Mucosa of rectum (tissue), 2 donors: ENCODE data around the gene REST.
"Not testable (repeated sequence)": the region's sequence is repeated elsewhere in the genome, so short reads cannot be mapped to it uniquely, and the experiment has no call there.

Experiments
- H3K27ac ChIP-seq, 2 donors: one replicate each; pipeline ENCODE4 v1.7.0; 2013; ENCODE audit warnings: inconsistent platforms in 2 of 2, low read depth in 2 of 2, low read length in 2 of 2
- H3K27me3 ChIP-seq, 2 donors: one replicate each; pipeline ENCODE4 v1.7.0; 2013; ENCODE audit warnings: low read length in 2 of 2; ENCODE audit not compliant: control insufficient read depth in 2 of 2, insufficient read depth in 2 of 2
- H3K36me3 ChIP-seq, 2 donors: one replicate each; pipeline ENCODE4 v1.7.0; 2013; ENCODE audit warnings: low read length in 2 of 2; ENCODE audit not compliant: control insufficient read depth in 2 of 2, insufficient read depth in 2 of 2
- H3K4me1 ChIP-seq, 2 donors: one replicate each; pipeline ENCODE4 v1.7.0; 2013; ENCODE audit warnings: low read length in 2 of 2, mild to moderate bottlenecking in 1 of 2; ENCODE audit not compliant: control insufficient read depth in 2 of 2, insufficient read depth in 2 of 2
- H3K4me3 ChIP-seq, 2 donors: one replicate each; pipeline ENCODE4 v1.7.0; 2013; ENCODE audit warnings: low read length in 2 of 2
- H3K9ac ChIP-seq, 2 donors: one replicate each; pipeline ENCODE4 v1.7.0; 2013; ENCODE audit warnings: low read length in 2 of 2, low read depth in 1 of 2, mild to moderate bottlenecking in 1 of 2
- H3K9me3 ChIP-seq, 2 donors: one replicate each; pipeline ENCODE4 v1.7.0; 2013; ENCODE audit warnings: low read length in 2 of 2; ENCODE audit not compliant: control insufficient read depth in 2 of 2
- donor health status: healthy.
- donor health status: Normal muscosa, but diverticular disease.

Gene REST

DNA sequence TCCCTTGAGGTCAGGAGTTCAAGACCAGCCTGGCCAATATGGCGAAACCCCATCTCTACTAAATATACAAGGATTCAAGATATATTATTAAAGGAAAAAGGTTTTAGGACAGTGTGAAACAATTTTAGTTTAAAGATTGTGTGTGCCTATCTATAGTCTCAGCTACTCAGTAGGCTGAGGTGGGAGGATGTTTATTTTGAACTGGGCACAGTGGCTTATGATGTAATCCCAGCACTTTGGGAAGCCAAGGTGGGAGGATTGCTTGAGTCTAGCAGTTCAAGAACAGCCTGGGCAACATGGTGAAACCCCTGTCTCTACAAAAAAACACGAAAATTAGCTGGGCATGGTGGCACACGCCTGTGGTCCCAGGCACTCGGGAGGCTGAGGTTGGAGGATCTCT is 31.4 kb upstream of the REST start:
- no peak overlapping the region for H3K27ac ChIP-seq
- no peaks in the 10 kb centered on the region for H3K36me3 ChIP-seq
- no peaks in the 10 kb centered on the region for H3K9me3 ChIP-seq
- no peak overlapping the region for H3K9ac ChIP-seq
- no peak overlapping the region for H3K4me3 ChIP-seq
- no peaks in the 10 kb centered on the region for H3K27me3 ChIP-seq
- no peaks in the 10 kb centered on the region for H3K4me1 ChIP-seq

DNA sequence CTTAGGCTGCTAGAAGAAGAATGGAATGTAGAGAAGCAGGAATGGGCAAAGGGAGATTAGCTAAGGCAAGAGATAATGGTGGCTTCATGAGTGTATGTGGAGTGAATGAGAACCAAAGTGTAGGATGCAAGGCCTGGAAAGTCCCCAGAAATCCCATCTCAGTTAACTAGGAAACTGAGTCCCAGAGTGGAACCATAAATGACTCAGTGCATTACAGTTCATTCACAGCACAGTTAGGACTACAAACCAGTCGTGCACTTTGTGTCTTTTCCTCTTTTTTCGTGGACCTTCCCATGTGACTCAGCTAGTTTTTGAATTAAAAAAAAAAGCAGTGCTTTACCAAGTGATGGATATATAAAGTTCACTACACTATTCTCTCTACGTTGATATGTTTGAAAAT is 27.7 kb upstream of the REST start:
- H3K9me3 ChIP-seq, result no peaks in the 10 kb centered on the region

DNA sequence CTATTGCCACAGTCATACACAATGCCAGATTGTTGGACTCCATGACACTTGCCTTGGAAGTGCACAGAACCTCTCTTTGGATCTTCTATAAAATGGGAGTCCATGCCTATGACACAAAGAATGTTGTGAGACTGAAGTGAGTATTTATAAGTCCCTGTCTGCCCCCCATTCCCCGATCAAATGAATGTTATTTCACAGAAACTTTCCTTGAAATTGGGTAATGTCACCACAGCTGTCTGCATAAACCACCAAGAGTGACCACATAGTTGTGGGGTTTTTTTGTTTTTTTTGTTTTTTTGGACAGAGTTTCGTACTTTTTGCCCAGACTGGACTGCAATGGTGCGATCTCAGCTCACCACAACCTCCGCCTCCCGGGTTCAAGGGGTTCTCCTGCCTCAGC is 27.1 kb upstream of the REST start:
- Histone ChIP-seq H3K27ac (no peak overlapping the region), H3K36me3 (no peaks in the 10 kb centered on the region), H3K27me3 (no peaks in the 10 kb centered on the region), H3K9ac (no peak overlapping the region), H3K9me3 (no peaks in the 10 kb centered on the region), H3K4me3 (no peak overlapping the region), H3K4me1 (no peaks in the 10 kb centered on the region)

More for the DNA sequence above, 27.7 kb upstream of the REST start:
- no peak overlapping the region for H3K4me3 ChIP-seq
- no peaks in the 10 kb centered on the region for H3K27me3 ChIP-seq
- no peak overlapping the region for H3K9ac ChIP-seq
- H3K36me3 ChIP-seq, result no peaks in the 10 kb centered on the region
- no peaks in the 10 kb centered on the region for H3K4me1 ChIP-seq
- no peak overlapping the region for H3K27ac ChIP-seq

DNA sequence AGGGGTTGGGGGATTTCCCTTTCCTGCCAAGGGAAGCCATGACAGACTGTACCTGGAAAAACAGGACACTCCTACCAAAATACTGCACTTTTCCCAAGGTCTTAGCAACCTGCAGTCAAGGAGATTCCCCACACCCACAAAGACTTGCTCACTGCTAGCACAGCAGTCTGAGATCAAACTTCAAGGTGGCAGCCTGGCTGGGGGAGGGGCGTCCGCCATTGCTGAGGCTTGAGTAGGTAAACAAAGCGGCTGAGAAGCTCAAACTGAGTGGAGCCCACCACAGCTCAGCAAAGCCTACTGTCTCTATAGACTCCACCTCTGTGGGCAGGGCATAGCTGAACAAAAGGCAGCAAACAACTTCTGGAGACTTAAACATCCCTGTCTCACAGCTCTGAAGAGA is 23.2 kb upstream of the REST start:
- not testable (repeated sequence) for H3K36me3 ChIP-seq, H3K9me3 ChIP-seq, H3K9ac ChIP-seq, H3K27ac ChIP-seq, H3K4me3 ChIP-seq, H3K4me1 ChIP-seq, H3K27me3 ChIP-seq

DNA sequence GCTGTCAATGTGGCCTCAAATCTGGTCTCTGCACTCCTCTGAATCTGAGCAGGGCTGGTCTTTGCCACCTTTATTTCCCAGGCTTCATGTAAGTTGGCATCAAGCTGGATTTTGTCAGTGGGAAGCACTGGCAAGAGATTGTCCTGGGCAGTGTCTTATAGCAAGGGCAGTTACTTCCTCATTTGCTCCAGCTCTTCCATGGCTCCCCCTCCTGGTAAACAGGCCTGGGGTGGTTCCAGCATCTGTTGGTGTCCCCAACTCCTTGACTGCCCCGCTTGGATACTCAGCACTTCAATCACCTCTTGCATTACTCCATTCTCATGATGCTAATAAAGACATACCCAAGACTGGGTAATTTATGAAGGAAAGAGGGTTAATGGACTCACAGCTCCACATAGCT is 15.0 kb upstream of the REST start:
- Histone ChIP-seq H3K4me3 (no peak overlapping the region), H3K9ac (no peak overlapping the region), H3K36me3 (no peaks in the 10 kb centered on the region), H3K9me3 (no peaks in the 10 kb centered on the region), H3K27me3 (no peaks in the 10 kb centered on the region), H3K27ac (no peak overlapping the region), H3K4me1 (no peaks in the 10 kb centered on the region)

DNA sequence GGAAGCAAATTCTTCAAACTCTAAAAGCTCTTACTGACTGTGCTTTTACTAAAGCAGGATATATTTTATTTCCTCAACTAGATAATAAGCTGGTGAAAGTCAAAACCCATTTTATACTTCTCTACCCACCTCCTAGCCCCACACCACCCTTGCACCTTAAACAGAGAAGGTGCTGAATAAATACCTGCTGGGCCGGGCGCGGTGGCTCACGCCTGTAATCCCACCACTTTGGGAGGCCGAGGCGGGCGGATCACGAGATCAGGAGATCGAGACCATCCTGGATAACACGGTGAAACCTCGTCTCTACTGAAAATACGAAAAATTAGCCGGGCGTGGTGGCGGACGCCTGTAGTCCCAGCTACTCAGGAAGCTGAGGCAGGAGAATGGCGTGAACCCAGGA is 9.9 kb upstream of the REST start:
- H3K36me3 ChIP-seq, H3K9me3 ChIP-seq, H3K27ac ChIP-seq, H3K4me3 ChIP-seq, H3K9ac ChIP-seq, H3K27me3 ChIP-seq, H3K4me1 ChIP-seq: not testable (repeated sequence)

DNA sequence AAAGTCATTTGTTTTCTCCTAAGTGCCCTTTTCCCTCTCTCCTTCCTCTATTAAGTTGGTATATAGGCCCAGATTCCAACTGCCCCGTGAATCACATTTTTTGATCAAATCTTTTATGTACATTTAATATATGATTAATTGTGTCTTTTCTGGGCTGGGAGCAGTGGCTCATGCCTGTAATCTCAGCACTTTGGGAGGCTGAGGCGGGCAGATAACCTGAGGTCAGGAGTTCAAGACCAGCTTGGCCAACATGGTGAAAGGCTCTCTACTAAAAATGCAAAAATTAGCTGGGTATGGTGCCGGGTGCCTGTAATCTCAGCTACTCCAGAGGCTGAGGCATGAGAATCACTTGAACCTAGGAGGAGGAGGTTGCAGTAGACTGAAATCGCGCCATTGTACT is 7.5 kb upstream of the REST start:
- H3K27ac ChIP-seq, H3K4me1 ChIP-seq, H3K4me3 ChIP-seq, H3K36me3 ChIP-seq, H3K9me3 ChIP-seq, H3K9ac ChIP-seq, H3K27me3 ChIP-seq: not testable (repeated sequence)

DNA sequence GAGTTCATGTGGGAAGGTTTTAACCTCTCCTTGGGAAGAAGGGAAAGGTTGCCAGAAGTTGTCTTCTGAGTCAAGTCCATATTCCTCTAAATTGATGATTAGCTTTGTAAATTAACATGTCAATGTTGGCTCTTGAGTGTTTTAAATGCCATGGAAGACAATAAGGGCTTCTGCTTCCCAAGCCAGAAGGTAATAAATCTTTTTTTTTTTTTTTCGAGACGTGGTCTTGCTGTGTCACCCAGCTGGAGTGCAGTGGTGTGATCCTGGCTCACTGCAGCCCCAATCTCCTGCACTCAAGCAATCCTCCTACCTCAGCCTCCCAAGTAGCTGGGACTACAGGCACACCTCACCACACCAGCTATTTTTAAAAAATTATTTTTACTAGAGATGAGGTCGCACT is 5.0 kb upstream of the REST start:
- peaks cover 4 to 5% of the 10 kb centered on the region in 2 donors for H3K4me1 ChIP-seq
- no peak overlapping the region for H3K4me3 ChIP-seq
- no peaks in the 10 kb centered on the region for H3K27me3 ChIP-seq
- H3K9me3 ChIP-seq, result no peaks in the 10 kb centered on the region
- H3K27ac ChIP-seq, result no peak overlapping the region
- H3K36me3 ChIP-seq, result no peaks in the 10 kb centered on the region
- no peak overlapping the region for H3K9ac ChIP-seq

DNA sequence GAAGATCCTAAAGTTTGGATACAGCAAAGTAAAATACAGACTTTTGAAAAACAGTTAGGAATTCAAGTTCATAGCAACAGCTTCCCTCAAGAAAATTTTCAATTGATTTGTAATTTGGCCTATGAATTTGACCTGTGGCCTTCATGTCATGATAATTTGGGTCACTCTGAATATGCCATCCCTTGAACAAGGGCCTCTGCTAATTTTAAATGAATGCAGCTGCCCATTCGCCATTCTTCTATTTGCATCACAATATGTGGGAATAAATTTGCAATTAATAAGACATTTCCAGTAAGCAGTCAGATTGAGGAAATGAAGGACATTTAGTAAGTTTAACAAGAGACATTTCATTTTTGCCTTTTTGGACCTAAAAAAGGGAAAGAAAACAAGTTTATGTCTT is 1.9 kb upstream of the REST start:
- Histone ChIP-seq H3K36me3 (no peaks in the 10 kb centered on the region), H3K27ac (no peak overlapping the region), H3K27me3 (no peaks in the 10 kb centered on the region), H3K9ac (no peak overlapping the region), H3K9me3 (no peaks in the 10 kb centered on the region), H3K4me1 (peaks cover 16 to 18% of the 10 kb centered on the region in 2 donors), H3K4me3 (no peak overlapping the region)

DNA sequence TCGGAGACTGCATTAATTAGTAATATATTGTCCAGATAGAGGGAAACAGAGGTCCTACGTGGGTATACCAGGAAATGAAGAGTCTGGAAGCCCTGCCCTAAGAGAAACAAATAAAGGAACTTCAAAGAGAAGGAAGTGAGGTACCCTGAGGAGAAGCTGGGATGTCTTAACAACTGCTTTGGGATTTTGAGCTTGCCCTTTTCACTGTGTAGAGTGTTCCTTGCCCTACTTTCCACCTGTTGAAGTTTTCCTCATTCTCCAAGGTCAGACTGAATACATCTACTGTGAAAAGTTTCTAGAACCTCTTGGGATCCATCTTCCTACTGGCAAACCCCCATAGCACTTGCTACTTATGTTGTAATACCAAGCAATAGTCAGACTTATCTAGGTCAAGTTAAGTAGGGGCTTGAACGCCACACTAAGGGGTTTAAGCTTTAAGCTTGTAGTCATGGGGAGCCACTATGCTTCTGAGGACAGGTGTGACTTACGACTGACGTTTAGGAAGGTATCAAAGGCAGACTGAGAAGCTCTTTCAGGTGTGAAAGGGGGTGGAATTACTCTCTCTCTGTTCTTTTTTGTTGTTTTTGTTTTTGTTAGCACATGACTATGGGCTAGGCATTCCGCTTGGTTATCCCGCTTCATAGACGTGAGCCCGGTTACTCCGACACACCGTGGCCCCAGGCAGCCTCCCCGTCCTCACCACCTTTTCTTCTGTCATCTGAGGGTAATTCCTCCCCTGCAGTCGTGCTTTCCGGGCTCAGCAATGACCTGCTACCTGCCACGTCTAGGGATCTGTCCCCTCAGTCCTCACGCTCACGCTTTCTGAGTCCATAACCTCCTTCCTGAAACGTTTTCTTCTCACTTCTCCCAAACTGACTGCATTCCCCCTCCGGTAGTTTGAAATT is 959 bp upstream of the REST start:
- H3K4me1 ChIP-seq, result peaks cover 18 to 19% of the 10 kb centered on the region in 2 donors
- H3K4me3 ChIP-seq, result peak overlapping the region; percentile 79 to 88
- no peaks in the 10 kb centered on the region for H3K27me3 ChIP-seq
- H3K36me3 ChIP-seq, result peaks cover 0 to 2% of the 10 kb centered on the region in 2 donors
- H3K9me3 ChIP-seq, result no peaks in the 10 kb centered on the region
- H3K9ac ChIP-seq, result peak overlapping the region; percentile 39 to 60
- no peak overlapping the region for H3K27ac ChIP-seq
